ENCODE results near the gene EPHA7. TPM values are rescaled to one million over a fixed set of nuclear protein-coding genes. Genes with fewer than 3 reads are reported as not detected.

EPHA7 gene
- total RNA-seq, 2 donors from 2014 or later: 0.26 to 0.33 TPM

GRCh38 chr6:93209358-93209757 lies 210.0 kb downstream of the EPHA7 start:
- H3K36me3 ChIP-seq (replicated peaks in 1 of 2; ENCODE audit: insufficient read depth in 1 of 2, low read depth in 2 of 2): no peaks in the 10 kb centered on the region
- no peaks in the 10 kb centered on the region for H3K27me3 ChIP-seq
- no peak overlapping the region for H3K4me3 ChIP-seq
- no peak for TF ChIP-seq CTCF (IDR thresholded peaks at IDR 0.05)
- TF ChIP-seq POLR2A (IDR thresholded peaks at IDR 0.05): no peak
- WGBS, 2 donors: 55 to 58% methylated on average over 4 of the region's 4 CpGs
- H3K4me1 ChIP-seq: no peaks in the 10 kb centered on the region
- no peak for ATAC-seq
- H3K9me3 ChIP-seq: no peaks in the 10 kb centered on the region
- H3K27ac ChIP-seq: no peak overlapping the region
- DNase-seq: no peak
- intact Hi-C loops (cut with DNase I): no loop called here

- Histone ChIP-seq H3K27ac (no peak overlapping the region), H3K4me3 (no peak overlapping the region), H3K36me3 (replicated peaks in 1 of 2; ENCODE audit: insufficient read depth in 1 of 2, low read depth in 2 of 2) (no peaks in the 10 kb centered on the region), H3K27me3 (no peaks in the 10 kb centered on the region), H3K4me1 (no peaks in the 10 kb centered on the region), H3K9me3 (no peaks in the 10 kb centered on the region)
- ATAC-seq: no peak
- no peak for TF ChIP-seq POLR2A (IDR thresholded peaks at IDR 0.05)
- TF ChIP-seq CTCF (IDR thresholded peaks at IDR 0.05): no peak
- WGBS, 2 donors: 36 to 69% methylated on average over 1 of the region's 1 CpG
- intact Hi-C loops (cut with DNase I): no loop called here
- DNase-seq: no peak
Observed at GRCh38 chr6:93196406-93196970, 222.9 kb downstream of the EPHA7 start.

GRCh38 chr6:93194480-93194879 lies 224.9 kb downstream of the EPHA7 start:
- no peak overlapping the region for H3K4me3 ChIP-seq
- no peak overlapping the region for H3K27ac ChIP-seq
- no peaks in the 10 kb centered on the region for H3K9me3 ChIP-seq
- ATAC-seq (no peak), DNase-seq (no peak)
- no peaks in the 10 kb centered on the region for H3K4me1 ChIP-seq
- H3K36me3 ChIP-seq (replicated peaks in 1 of 2; ENCODE audit: insufficient read depth in 1 of 2, low read depth in 2 of 2): no peaks in the 10 kb centered on the region
- H3K27me3 ChIP-seq: no peaks in the 10 kb centered on the region
- intact Hi-C loops (cut with DNase I): no loop called here
- TF ChIP-seq CTCF (IDR thresholded peaks at IDR 0.05) (no peak), POLR2A (IDR thresholded peaks at IDR 0.05) (no peak)

- Histone ChIP-seq H3K9me3 (no peaks in the 10 kb centered on the region), H3K27ac (no peak overlapping the region), H3K36me3 (replicated peaks in 1 of 2; ENCODE audit: insufficient read depth in 1 of 2, low read depth in 2 of 2) (no peaks in the 10 kb centered on the region), H3K4me3 (no peak overlapping the region), H3K4me1 (no peaks in the 10 kb centered on the region), H3K27me3 (no peaks in the 10 kb centered on the region)
- intact Hi-C loops (cut with DNase I): no loop called here
- DNase-seq: no peak
- 66 to 67% methylated on average over 2 of the region's 2 CpGs for WGBS, 2 donors
- TF ChIP-seq CTCF (IDR thresholded peaks at IDR 0.05) (no peak), POLR2A (IDR thresholded peaks at IDR 0.05) (no peak)
- no peak for ATAC-seq
Observed at GRCh38 chr6:93193868-93194267, 225.5 kb downstream of the EPHA7 start.

Measured in body of pancreas (tissue), 4 donors.